AG04450 (cell line): ENCODE measurements around the gene DLEU7. TPM values are rescaled to one million over a fixed set of nuclear protein-coding genes. Genes with fewer than 3 reads are reported as not detected.

Experiments
- CTCF ChIA-PET: fragments of 300-600, 350-600 bp; formaldehyde crosslinking; extraction: SDS; loops from one replicate; lab custom pipeline; 2022; ENCODE audit warnings: antibody characterized with exemption, inconsistent platforms; lab: Charles Lee
- POLR2A ChIA-PET: fragments of 350-600 bp; formaldehyde crosslinking; extraction: SDS; loops from one replicate; lab custom pipeline; 2021; ENCODE audit warnings: antibody characterized with exemption, inconsistent platforms; lab: Yijun Ruan, JAX
- DNase-seq: peaks from one replicate; pipeline ENCODE4 v3.0.0-alpha.2; 2011; ENCODE audit warnings: low read depth, low spot score
- H3K27ac ChIP-seq: one replicate; pipeline ENCODE4 v1.5.1; 2012; ENCODE audit warnings: low read depth, low read length, control low read depth
- H3K27me3 ChIP-seq: one replicate; pipeline ENCODE4 v1.6.0; 2012; ENCODE audit warnings: low read length; ENCODE audit not compliant: control insufficient read depth, insufficient read depth
- H3K4me3 ChIP-seq: 2 replicates; pipeline ENCODE4 v1.5.1; 2011; ENCODE audit warnings: mild to moderate bottlenecking, low read depth, low read length, control low read depth
- H3K9me3 ChIP-seq: 2 replicates; pipeline ENCODE4 v1.5.1; 2012; ENCODE audit warnings: low read length; ENCODE audit not compliant: control insufficient read depth, insufficient read depth
- polyA plus RNA-seq: library from polyadenylated mRNA; depleted of rRNA; stranded (reverse); fragments of >200 nt; gene quantifications from 2 replicates; pipeline ENCODE4 v1.2.3, GENCODE V29; 2011
- TF ChIP-seq, protein P1 (sequence below): IDR thresholded peaks from 2 replicates; pipeline ENCODE4 v1.5.1; 2011; ENCODE audit warnings: low read depth, low read length, control low read depth, inconsistent platforms

The DLEU7 gene
- polyA plus RNA-seq, 1 experiment = not detected

DNA sequence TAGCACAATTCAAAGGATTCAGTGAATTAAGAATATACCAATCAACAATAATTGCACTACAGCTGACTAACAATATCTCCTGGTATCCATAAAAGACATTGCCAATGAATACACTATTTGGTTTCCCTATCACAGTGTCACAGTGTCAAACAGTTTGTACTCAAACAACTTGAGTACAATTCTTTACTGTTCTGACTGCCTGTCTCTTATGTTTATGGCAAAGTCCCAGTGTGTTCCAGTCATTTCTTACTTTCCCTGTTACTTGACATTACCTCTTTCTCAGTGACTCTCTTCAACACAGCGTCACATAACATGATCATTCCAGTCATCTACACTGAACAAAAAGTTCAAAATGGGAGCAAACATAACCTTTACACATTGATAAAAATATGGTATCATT, 44.9 kb upstream of the DLEU7 start:
- DNase-seq = no peak
- Histone ChIP-seq H3K27me3 (no peaks in the 10 kb centered on the region), H3K27ac (no peak overlapping the region), H3K4me3 (no peak overlapping the region), H3K9me3 (no peaks in the 10 kb centered on the region)
- ChIA-PET CTCF (no interaction called here), POLR2A (no interaction called here)
- TF ChIP-seq, protein P1, sequence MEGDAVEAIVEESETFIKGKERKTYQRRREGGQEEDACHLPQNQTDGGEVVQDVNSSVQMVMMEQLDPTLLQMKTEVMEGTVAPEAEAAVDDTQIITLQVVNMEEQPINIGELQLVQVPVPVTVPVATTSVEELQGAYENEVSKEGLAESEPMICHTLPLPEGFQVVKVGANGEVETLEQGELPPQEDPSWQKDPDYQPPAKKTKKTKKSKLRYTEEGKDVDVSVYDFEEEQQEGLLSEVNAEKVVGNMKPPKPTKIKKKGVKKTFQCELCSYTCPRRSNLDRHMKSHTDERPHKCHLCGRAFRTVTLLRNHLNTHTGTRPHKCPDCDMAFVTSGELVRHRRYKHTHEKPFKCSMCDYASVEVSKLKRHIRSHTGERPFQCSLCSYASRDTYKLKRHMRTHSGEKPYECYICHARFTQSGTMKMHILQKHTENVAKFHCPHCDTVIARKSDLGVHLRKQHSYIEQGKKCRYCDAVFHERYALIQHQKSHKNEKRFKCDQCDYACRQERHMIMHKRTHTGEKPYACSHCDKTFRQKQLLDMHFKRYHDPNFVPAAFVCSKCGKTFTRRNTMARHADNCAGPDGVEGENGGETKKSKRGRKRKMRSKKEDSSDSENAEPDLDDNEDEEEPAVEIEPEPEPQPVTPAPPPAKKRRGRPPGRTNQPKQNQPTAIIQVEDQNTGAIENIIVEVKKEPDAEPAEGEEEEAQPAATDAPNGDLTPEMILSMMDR = no peak

DNA sequence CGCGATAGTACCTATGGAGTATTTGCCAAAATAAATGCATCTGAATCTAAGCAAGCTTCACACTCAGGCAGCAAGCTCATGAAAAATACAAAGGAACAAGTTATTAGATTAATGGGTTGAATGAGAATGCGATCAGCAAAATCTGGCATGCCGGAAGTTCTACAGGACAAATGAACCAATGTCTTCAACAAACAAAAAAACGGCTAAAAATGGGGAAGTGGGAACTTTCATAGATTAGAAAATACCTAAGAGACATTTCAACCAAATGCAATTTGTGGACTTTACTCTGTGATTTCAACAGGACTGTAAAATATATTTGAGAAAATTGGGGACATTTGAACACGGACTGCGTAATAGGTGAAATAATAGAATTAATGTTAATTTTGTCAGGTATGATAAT, 43.7 kb upstream of the DLEU7 start:
- Histone ChIP-seq H3K9me3 (no peaks in the 10 kb centered on the region), H3K4me3 (no peak overlapping the region), H3K27ac (no peak overlapping the region), H3K27me3 (no peaks in the 10 kb centered on the region)
- CTCF ChIA-PET = no interaction called here
- DNase-seq = no peak
- TF ChIP-seq, protein P1 = no peak
- POLR2A ChIA-PET = no interaction called here

GRCh38 chr13:50884265-50884664, 40.8 kb upstream of the DLEU7 start:
- Histone ChIP-seq H3K4me3 (no peak overlapping the region), H3K27ac (no peak overlapping the region), H3K9me3 (no peaks in the 10 kb centered on the region), H3K27me3 (no peaks in the 10 kb centered on the region)
- ChIA-PET POLR2A (no interaction called here), CTCF (no interaction called here)
- DNase-seq = no peak
- TF ChIP-seq, protein P1 = no peak

- no peaks in the 10 kb centered on the region for H3K9me3 ChIP-seq
- no peak overlapping the region for H3K4me3 ChIP-seq
- ChIA-PET POLR2A (no interaction called here), CTCF (no interaction called here)
- DNase-seq = no peak
- no peaks in the 10 kb centered on the region for H3K27me3 ChIP-seq
- no peak overlapping the region for H3K27ac ChIP-seq
- TF ChIP-seq, protein P1 = no peak
Observed at GRCh38 chr13:50883728-50884127, 40.2 kb upstream of the DLEU7 start.

GRCh38 chr13:50882816-50883435, 39.4 kb upstream of the DLEU7 start:
- Histone ChIP-seq H3K9me3 (no peaks in the 10 kb centered on the region), H3K4me3 (no peak overlapping the region), H3K27ac (no peak overlapping the region), H3K27me3 (peaks cover under 1% of the 10 kb centered on the region)
- no peak for DNase-seq
- TF ChIP-seq, protein P1 = no peak
- CTCF ChIA-PET = no interaction called here
- POLR2A ChIA-PET = no interaction called here
